ENCODE data around the gene PHGDH.

- no peak for TF ChIP-seq CTCF (IDR thresholded peaks at IDR 0.05; ENCODE audit: low read depth, low read length)
- no peak for TF ChIP-seq EZH2phosphoT487 (IDR thresholded peaks at IDR 0.05; ENCODE audit: low read depth)
Measured at GRCh38 chr1:119778886-119779560, 67.3 kb downstream of the PHGDH start.

Data from OCI-LY3 (cell line).